GM21423 (cell line): Measurements from ENCODE around the gene BBOX1.
"Not testable (repeated sequence)": the region's sequence is repeated elsewhere in the genome, so short reads cannot be mapped to it uniquely, and the experiment has no call there.

ENCODE experiments used
- ATAC-seq: cut with Tn5 transposase; IDR thresholded peaks from one replicate; pipeline ENCODE4 v1.9.1; 2021; ENCODE audit warnings: mild to moderate bottlenecking, moderate library complexity; ENCODE audit not compliant: unreplicated experiment

BBOX1 gene

GRCh38 chr11:27040302-27041115 lies at the start of gene BBOX1:
TSS of gene BBOX1 (plus strand) at chr11:27040815. CDS start at chr11:27055431, 14,616 bp downstream.
- ATAC-seq, result no peak

- ATAC-seq, result no peak
Observed at GRCh38 chr11:26992031-26992541, 48.5 kb upstream of the BBOX1 start.

- ATAC-seq, result no peak
Observed at GRCh38 chr11:26993965-26994457, 46.6 kb upstream of the BBOX1 start, which contains the start of gene FIBIN. TSS of gene FIBIN (plus strand) at chr11:26994112. CDS start at chr11:26994527, 415 bp downstream.

- ATAC-seq, result no peak
Observed at GRCh38 chr11:26994631-26995095, 46.0 kb upstream of the BBOX1 start.

- no peak for ATAC-seq
Observed at GRCh38 chr11:26995701-26996460, 44.7 kb upstream of the BBOX1 start.

GRCh38 chr11:26997378-26997777 lies 43.2 kb upstream of the BBOX1 start:
- no peak for ATAC-seq

- ATAC-seq, result not testable (repeated sequence)
Observed at GRCh38 chr11:27001136-27001730, 39.4 kb upstream of the BBOX1 start.

- no peak for ATAC-seq
Observed at GRCh38 chr11:27002431-27002830, 38.2 kb upstream of the BBOX1 start.

GRCh38 chr11:27002838-27003237 lies 37.8 kb upstream of the BBOX1 start:
- ATAC-seq, result no peak

- no peak for ATAC-seq
Observed at GRCh38 chr11:27004103-27004502, 36.5 kb upstream of the BBOX1 start.

GRCh38 chr11:27008811-27009535 lies 31.6 kb upstream of the BBOX1 start:
- ATAC-seq, result no peak

GRCh38 chr11:27011560-27012233 lies 28.9 kb upstream of the BBOX1 start:
- no peak for ATAC-seq

- ATAC-seq, result no peak
Observed at GRCh38 chr11:27012234-27012921, 28.2 kb upstream of the BBOX1 start.

- no peak for ATAC-seq
Observed at GRCh38 chr11:27013781-27014361, 26.7 kb upstream of the BBOX1 start.

- no peak for ATAC-seq
Observed at GRCh38 chr11:27018902-27019529, 21.6 kb upstream of the BBOX1 start.

GRCh38 chr11:27020751-27021150 lies 19.9 kb upstream of the BBOX1 start:
- no peak for ATAC-seq

- no peak for ATAC-seq
Observed at GRCh38 chr11:27022659-27023251, 17.9 kb upstream of the BBOX1 start.

- no peak for ATAC-seq
Observed at GRCh38 chr11:27024865-27025264, 15.8 kb upstream of the BBOX1 start.
